ENCODE results near the gene JUP.

DNA sequence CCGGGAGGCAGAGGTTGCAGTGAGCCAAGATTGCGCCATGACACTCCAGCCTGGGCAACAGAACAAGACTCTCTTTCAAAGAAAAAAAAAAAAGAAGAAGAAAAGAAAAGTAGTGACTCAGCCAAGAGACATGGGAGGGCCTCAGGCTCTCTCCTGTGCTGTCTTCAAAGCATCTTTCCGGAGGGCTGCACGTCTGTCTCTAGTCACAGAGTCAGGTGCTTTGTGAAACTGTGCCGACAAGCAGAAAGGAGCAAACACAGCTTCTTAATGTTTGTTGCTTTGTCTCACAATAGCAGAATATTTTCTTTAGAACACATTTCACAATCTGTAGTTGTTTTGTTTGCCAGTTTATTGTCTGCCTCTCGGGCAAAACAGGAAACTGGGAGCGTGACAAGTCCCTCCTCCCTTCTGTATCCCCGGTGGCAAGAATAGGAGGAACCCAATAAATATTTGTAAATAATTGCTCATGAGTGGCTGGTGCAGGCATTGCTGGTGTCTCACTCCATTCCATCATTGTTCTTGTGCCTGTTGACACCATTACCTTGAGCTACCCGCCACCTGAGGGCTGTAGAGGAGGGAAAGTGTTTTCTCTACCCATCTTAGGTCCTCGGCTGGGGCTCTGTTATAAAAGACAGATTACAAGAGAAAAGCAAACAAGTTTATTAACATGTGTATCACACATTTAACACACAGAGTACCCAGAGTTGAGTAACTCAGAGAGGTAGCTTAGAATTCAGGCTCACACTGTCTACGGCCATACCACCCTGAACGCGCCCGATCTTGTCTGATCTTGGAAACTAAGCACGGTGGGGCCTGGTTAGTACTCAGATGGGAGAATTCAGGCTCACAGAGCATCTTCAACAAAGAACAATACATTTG is 68.9 kb downstream of the JUP start:
- TF ChIP-seq, protein P1, sequence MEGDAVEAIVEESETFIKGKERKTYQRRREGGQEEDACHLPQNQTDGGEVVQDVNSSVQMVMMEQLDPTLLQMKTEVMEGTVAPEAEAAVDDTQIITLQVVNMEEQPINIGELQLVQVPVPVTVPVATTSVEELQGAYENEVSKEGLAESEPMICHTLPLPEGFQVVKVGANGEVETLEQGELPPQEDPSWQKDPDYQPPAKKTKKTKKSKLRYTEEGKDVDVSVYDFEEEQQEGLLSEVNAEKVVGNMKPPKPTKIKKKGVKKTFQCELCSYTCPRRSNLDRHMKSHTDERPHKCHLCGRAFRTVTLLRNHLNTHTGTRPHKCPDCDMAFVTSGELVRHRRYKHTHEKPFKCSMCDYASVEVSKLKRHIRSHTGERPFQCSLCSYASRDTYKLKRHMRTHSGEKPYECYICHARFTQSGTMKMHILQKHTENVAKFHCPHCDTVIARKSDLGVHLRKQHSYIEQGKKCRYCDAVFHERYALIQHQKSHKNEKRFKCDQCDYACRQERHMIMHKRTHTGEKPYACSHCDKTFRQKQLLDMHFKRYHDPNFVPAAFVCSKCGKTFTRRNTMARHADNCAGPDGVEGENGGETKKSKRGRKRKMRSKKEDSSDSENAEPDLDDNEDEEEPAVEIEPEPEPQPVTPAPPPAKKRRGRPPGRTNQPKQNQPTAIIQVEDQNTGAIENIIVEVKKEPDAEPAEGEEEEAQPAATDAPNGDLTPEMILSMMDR (IDR thresholded peaks at IDR 0.05; ENCODE audit: low read length), result no peak
- no peak for TF ChIP-seq EZH2 (optimal IDR thresholded peaks at IDR 0.05; ENCODE audit: low read depth, low read length)
